ENCODE results near the gene RGL2. TPM values are rescaled to one million over a fixed set of nuclear protein-coding genes. Genes with fewer than 3 reads are reported as not detected.

The RGL2 gene
- total RNA-seq, 4 donors from 2014 or later = 53.7 to 83.0 (median 60.7) TPM

DNA sequence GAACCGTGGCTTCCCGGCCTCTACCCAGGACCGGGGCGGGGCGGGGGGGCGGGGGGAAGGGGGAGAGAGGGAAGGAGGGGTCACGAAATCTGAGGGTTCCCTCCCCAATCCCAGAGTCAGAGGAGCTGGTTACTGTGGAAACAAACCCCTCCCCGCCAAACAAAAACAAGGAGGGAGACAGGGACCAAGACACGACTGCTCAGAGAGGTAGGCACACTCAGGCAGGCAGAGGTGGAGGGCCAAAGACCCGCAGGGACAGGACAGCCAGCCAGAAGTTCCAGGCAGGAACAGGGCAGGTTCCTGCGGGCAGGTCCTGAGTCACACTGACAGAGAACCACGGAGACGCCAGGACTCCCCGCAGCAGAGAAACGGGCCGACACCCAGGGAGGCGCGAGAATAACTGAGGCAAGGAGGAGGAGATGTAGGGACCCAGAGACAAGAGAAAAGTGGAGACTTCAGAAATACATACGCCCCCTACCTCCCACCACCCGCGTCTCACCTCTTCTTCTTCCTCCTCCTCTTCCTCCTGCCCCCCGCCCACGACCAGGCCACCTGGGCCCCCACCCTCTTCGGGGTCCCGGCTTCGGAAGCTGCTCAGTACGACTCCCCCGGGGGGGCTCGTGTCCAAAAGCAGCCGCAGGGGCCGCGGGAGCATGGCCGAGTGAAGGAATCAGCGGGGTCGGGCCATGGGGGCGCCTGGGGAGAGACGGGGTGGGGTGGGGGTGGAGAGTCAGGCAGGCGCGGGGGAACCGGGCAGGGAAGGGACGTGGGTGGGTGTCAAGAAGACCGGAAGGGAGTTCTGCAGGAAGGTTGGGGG, 578 bp downstream of the RGL2 start:
- Histone ChIP-seq H3K27me3 (no peaks in the 10 kb centered on the region), H3K9me3 (no peaks in the 10 kb centered on the region), H3K27ac (peak overlapping the region; percentile 90 to 99 (median 94)), H3K36me3 (peaks cover 0 to 56% of the 10 kb centered on the region in 2 donors), H3K4me1 (peaks cover 0 to 47% (median 14%) of the 10 kb centered on the region in 3 donors), H3K4me3 (peak overlapping the region; percentile 87 to 92)
- TF ChIP-seq, protein P1, sequence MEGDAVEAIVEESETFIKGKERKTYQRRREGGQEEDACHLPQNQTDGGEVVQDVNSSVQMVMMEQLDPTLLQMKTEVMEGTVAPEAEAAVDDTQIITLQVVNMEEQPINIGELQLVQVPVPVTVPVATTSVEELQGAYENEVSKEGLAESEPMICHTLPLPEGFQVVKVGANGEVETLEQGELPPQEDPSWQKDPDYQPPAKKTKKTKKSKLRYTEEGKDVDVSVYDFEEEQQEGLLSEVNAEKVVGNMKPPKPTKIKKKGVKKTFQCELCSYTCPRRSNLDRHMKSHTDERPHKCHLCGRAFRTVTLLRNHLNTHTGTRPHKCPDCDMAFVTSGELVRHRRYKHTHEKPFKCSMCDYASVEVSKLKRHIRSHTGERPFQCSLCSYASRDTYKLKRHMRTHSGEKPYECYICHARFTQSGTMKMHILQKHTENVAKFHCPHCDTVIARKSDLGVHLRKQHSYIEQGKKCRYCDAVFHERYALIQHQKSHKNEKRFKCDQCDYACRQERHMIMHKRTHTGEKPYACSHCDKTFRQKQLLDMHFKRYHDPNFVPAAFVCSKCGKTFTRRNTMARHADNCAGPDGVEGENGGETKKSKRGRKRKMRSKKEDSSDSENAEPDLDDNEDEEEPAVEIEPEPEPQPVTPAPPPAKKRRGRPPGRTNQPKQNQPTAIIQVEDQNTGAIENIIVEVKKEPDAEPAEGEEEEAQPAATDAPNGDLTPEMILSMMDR (IDR thresholded peaks at IDR 0.05) = no peak
- TF ChIP-seq POLR2AphosphoS5 (IDR thresholded peaks at IDR 0.05) (peak; percentile 39), POLR2A (IDR thresholded peaks at IDR 0.05) (peak; percentile 32 to 64), EP300 (IDR thresholded peaks at IDR 0.05) (no peak)
- 0% methylated on average over 8 to 26 of the region's 42 CpGs for WGBS, 2 donors (ENCODE audit: low coverage in 1 of 2)
- peak; percentile 61 for ATAC-seq

DNA sequence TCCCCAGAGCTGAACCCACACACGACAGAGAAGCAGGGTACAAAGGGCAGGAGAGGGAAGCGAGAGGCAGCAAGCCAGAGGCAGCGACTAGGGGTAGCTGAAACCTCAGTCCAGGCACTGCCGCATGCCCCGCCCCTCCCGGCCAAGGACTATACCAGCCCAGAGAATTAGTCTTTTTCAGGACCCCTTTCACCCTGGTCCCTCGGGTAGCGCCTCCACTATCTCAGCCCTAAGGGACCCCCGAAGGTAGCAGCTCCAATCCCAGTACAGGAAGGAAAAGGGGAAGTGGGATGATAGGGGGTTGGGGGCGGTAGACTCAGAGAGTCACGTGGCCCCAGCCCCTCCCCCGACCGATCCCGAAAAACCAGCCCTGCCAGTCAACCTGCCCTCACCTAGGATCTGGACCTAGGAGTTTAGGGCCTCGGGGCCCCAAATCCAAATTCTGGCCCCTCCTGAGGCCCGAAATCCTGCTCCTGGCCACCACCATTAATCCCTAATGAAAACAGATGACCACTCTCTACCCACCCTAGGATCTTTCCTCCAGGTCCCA, 1.3 kb downstream of the RGL2 start:
- Histone ChIP-seq H3K36me3 (peaks cover 0 to 56% of the 10 kb centered on the region in 2 donors), H3K27me3 (no peaks in the 10 kb centered on the region), H3K4me3 (peak overlapping the region; percentile 87 to 92), H3K27ac (peak overlapping the region; percentile 90 to 99 (median 94)), H3K4me1 (peaks cover 0 to 47% (median 14%) of the 10 kb centered on the region in 3 donors), H3K9me3 (no peaks in the 10 kb centered on the region)
- no peak for ATAC-seq
- WGBS, 2 donors (ENCODE audit: low coverage in 1 of 2) = 7% methylated on average over 3 of the region's 16 CpGs; no CpG with 5 or more reads in 1 of the 2 donors
- TF ChIP-seq POLR2A (IDR thresholded peaks at IDR 0.05) (no peak), EP300 (IDR thresholded peaks at IDR 0.05) (no peak), POLR2AphosphoS5 (IDR thresholded peaks at IDR 0.05) (no peak)
- TF ChIP-seq, protein P1 (IDR thresholded peaks at IDR 0.05) = no peak

DNA sequence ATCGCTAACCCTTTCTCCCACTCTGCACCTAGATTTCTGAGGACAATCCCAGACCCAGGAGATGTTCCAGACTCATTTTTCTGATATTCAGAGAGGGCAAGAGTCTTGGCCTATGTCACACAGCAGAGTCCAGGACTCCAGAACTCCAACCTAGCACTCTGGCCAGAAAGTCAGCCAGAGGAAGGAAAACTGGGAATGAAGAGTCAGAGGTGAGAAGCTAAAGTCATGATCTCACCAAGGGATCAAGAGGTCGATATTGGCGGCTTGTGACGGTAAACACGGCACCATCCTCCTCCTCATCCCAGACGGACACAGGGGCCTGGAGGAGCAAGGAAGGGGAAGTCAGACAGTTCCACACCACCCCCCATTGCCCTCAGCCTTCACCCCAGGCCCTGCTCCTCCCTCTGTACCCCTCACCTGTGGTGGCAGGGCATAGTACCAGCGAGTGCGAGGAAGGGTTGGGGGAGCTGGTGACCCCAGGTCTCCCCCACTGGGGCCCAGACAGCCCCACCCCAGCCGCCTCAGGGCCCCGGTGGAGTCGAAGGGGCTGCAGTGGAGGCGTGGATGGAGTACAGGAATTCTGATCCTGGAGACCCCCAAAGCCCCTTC, 1.8 kb downstream of the RGL2 start:
- Histone ChIP-seq H3K4me3 (peak overlapping the region in 1 of 2 donors; percentile 92), H3K9me3 (no peaks in the 10 kb centered on the region)

DNA sequence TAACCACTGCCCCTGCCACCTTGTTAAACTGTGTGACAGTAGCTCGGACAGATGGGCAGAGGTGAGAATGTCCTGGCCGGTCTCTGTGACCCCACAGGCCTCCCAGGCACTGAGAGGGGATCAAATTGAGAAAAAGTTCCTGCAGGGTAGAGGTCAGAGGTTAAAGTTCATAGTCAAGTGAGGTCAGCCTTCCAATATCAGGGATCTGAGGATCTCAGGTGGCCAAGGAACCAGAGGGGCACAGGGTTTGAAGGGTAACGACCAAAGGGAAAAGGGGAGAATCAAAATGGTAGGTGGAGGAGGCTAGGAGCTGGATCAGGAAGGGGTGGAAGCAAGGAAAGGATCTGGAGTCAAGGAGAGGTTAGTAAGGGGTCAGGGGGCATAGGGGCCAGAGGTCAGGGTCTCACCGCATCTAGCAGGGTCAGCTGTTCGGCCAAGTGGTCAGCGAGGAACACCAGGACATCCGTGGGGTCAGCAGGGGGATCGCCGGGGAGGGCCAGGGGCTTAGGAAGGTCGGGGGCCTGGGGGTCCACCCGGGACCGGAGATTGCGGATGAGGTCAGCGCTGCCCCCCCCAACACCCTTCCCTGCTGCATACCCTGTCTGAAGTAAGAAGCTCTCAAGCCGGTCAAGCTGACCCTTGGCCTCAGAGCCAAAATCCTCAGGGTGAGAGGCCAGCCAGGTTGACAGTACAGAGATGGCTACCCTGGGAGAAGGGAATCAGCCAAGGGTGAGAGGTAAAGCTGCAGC, 2.9 kb downstream of the RGL2 start:
- peaks cover 0 to 42% (median 10%) of the 10 kb centered on the region in 3 donors for H3K4me1 ChIP-seq
- H3K27me3 ChIP-seq = no peaks in the 10 kb centered on the region
- H3K36me3 ChIP-seq = peaks cover 0 to 60% of the 10 kb centered on the region in 2 donors
- H3K9me3 ChIP-seq = no peaks in the 10 kb centered on the region
- H3K4me3 ChIP-seq = no peak overlapping the region
- ATAC-seq = no peak
- TF ChIP-seq POLR2A (IDR thresholded peaks at IDR 0.05) (no peak), POLR2AphosphoS5 (IDR thresholded peaks at IDR 0.05) (no peak), EP300 (IDR thresholded peaks at IDR 0.05) (no peak)
- TF ChIP-seq, protein P1 (IDR thresholded peaks at IDR 0.05) = no peak
- H3K27ac ChIP-seq = peak overlapping the region in 1 of 4 donors; percentile 7
- WGBS, 2 donors (ENCODE audit: low coverage in 1 of 2) = 73 to 83% methylated on average over 1 to 7 of the region's 15 CpGs

More for the DNA sequence above, 1.8 kb downstream of the RGL2 start:
- peaks cover 0 to 47% (median 14%) of the 10 kb centered on the region in 3 donors for H3K4me1 ChIP-seq
- H3K27ac ChIP-seq = peak overlapping the region; percentile 90 to 99 (median 94)
- TF ChIP-seq, protein P1 (IDR thresholded peaks at IDR 0.05) = no peak
- TF ChIP-seq EP300 (IDR thresholded peaks at IDR 0.05) (no peak), POLR2AphosphoS5 (IDR thresholded peaks at IDR 0.05) (no peak), POLR2A (IDR thresholded peaks at IDR 0.05) (no peak)
- no peaks in the 10 kb centered on the region for H3K27me3 ChIP-seq
- ATAC-seq = no peak
- peaks cover 0 to 56% of the 10 kb centered on the region in 2 donors for H3K36me3 ChIP-seq
- WGBS, 2 donors (ENCODE audit: low coverage in 1 of 2) = 61 to 77% methylated on average over 5 to 6 of the region's 12 CpGs

Data from gastroesophageal sphincter (tissue), 4 donors.